ENCODE data around the gene BATF3.

DNA sequence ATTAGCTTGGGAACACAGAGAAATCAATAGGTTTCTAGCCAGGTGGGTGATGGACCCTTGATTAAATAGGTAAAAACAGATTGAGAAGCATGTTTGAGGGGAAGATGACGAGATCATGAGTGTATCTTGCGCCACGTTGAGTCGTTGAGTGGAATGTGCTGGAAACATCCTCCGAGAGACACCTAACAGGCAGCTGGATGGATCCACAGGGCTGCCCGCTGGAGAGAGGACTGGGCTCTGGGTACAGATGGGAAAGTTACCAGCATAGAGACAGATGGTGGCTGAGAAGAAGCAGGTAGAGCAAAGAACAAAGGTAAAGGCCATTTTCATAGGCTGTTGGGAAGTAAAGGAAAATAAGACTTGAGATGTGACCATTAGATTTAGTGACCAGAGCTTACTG lies 15.6 kb downstream of the BATF3 start:
- TF ChIP-seq POLR2A (IDR thresholded peaks at IDR 0.05): no peak
- TF ChIP-seq, protein P1, sequence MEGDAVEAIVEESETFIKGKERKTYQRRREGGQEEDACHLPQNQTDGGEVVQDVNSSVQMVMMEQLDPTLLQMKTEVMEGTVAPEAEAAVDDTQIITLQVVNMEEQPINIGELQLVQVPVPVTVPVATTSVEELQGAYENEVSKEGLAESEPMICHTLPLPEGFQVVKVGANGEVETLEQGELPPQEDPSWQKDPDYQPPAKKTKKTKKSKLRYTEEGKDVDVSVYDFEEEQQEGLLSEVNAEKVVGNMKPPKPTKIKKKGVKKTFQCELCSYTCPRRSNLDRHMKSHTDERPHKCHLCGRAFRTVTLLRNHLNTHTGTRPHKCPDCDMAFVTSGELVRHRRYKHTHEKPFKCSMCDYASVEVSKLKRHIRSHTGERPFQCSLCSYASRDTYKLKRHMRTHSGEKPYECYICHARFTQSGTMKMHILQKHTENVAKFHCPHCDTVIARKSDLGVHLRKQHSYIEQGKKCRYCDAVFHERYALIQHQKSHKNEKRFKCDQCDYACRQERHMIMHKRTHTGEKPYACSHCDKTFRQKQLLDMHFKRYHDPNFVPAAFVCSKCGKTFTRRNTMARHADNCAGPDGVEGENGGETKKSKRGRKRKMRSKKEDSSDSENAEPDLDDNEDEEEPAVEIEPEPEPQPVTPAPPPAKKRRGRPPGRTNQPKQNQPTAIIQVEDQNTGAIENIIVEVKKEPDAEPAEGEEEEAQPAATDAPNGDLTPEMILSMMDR (IDR thresholded peaks at IDR 0.05): no peak
